ENCODE measurements around the gene HERC3.

Gene HERC3

GRCh38 chr4:88661739-88662138 is 69.5 kb downstream of the HERC3 start:
- no peak for DNase-seq

DNA sequence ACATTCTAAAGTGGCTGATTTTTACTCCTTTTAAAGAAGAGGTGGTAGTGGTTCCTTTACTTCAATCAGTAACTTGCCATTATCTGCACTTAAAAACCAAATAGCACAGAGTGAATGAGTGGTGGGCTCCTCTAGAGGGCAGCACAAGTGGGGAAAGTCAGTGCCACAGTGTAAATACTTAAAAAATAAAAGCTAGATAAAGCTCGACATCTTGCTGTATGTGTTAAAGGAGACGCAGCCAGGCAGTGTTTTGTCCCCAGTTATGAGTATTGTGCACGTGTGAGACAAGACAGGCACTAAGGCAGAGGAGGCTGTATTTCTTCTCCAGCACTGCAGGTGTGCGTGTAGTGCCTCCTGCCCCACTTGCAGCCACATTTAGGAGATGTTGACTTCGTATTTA is 80.7 kb downstream of the HERC3 start:
- no peak for DNase-seq

- DNase-seq, result no peak
Observed at GRCh38 chr4:88673886-88674285, 81.6 kb downstream of the HERC3 start.

DNA sequence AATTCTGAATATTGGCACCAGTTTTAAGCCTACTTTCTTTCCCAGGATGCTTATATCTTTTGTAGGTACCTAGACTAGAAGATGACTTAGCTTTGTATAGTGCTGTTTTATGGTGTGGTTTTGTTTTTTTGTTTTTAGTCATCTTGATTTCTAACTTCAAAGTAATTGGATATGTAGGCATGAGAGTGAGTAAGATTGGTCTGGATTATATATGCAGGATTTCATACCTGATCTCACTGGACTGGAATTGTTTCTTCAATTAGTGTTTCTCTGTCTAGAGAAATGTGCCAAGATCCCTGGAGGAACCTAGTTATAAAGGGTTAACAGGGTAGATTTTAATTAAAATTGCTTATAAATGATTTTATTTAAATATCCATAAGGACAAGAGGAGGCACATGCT is 82.3 kb downstream of the HERC3 start:
- DNase-seq, result no peak

DNA sequence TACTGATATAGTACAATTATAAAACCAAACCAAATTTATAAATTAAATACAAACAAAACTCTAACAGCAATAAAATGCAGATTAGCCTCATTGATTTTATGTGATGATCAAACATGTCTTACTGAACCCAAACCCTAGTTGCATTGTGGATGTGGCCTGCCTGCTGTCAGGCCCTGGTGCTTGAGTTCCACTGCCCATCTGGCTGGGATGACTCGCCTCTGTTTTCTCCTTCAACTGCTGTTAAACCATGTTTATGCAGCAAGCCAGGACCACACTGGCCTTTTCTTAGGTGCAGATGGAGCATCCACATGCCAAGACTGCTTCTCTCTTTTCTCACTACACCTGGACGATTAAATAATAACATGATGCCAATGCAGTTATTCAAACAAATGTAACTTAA is 82.7 kb downstream of the HERC3 start:
- no peak for DNase-seq

GRCh38 chr4:88675543-88675942 is 83.3 kb downstream of the HERC3 start:
- no peak for DNase-seq

DNA sequence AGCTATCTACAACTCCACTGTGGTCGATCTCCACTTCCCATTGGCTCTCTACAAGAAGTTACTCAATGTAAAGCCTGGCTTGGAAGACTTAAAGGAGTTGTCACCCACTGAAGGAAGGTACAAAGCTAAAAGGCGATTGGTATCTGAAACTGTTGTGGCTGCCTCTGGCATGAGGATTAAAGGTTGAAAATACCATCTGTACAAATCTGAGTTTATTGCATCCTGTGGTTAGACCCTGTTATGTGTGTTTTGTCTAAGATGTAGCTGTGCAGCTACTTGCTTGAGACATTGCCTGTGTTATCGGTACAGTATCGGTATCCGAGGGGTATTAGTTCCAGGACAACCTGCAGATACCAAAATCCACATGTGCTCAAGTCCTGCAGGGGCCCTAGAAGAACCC is 88.9 kb downstream of the HERC3 start:
- DNase-seq, result no peak

GRCh38 chr4:88690355-88690754 is 98.1 kb downstream of the HERC3 start:
- DNase-seq, result no peak

- DNase-seq, result no peak
Observed at GRCh38 chr4:88693792-88694191, 101.5 kb downstream of the HERC3 start.

GRCh38 chr4:88696630-88697029 is 104.3 kb downstream of the HERC3 start:
- no peak for DNase-seq

DNA sequence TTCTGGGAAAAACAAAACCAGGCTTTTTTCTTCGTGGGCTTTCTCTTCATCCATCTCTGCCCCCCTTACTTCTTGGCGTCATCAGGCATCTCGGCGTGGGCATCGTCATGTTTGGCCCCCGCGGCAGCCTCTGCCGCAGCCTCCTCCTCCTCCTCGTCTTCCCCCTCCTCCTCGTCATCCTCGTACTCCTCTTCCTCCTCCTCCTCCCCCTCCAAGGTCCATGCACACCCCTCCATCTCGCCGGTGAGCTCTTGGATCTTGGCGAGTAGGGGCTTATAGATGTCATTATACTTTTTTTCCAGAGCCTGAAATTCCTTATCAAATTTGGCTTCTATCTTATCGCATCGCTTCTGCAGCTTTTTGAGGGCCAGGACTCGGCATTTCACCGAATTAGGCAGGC is 104.9 kb downstream of the HERC3 start:
- no peak for DNase-seq

- peak; percentile 41 for DNase-seq
Observed at GRCh38 chr4:88697588-88698329, 105.5 kb downstream of the HERC3 start, which contains the start of gene NAP1L5. Gene NAP1L5, minus strand, starts transcription at chr4:88697829. Its CDS starts 75 bp downstream, at chr4:88697754.

GRCh38 chr4:88698519-88698918 is 106.2 kb downstream of the HERC3 start:
- no peak for DNase-seq

DNA sequence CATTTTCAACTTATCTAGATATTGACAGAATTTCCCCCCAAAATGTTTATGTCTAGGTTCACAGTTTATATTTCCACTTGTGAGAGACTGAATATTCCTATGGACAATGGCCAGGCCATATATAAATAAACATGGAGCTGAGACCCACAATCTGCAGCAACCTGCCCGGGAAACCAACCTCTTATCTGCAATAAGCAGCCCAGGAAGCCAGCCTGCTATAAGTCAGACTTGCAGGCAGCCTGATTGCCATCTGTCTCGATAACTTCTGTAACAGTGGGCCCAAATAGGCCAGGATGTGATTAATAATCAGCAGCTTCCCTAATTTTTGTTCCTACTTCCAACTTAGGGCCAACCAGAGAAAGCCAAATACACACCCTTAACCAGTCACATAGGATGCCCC is 110.5 kb downstream of the HERC3 start:
- no peak for DNase-seq

DNA sequence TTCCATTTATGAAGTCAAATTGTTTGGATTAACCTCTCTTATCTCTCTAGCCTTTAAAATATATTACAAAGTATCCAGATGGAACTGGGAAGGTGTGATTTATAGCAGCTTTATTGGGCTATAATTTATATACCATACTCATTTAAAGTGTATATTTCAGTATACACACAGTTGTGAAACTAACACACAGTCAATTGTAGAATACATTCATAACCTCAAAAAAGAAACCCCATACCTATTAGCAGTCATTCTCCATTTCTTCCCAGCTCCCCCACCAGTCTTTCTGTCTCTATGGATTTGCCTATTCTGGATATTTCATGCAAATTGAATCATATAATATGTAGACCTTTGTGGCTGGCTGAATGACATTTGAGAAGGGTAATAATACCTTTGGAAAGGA is 112.9 kb downstream of the HERC3 start:
- DNase-seq, result no peak

DNA sequence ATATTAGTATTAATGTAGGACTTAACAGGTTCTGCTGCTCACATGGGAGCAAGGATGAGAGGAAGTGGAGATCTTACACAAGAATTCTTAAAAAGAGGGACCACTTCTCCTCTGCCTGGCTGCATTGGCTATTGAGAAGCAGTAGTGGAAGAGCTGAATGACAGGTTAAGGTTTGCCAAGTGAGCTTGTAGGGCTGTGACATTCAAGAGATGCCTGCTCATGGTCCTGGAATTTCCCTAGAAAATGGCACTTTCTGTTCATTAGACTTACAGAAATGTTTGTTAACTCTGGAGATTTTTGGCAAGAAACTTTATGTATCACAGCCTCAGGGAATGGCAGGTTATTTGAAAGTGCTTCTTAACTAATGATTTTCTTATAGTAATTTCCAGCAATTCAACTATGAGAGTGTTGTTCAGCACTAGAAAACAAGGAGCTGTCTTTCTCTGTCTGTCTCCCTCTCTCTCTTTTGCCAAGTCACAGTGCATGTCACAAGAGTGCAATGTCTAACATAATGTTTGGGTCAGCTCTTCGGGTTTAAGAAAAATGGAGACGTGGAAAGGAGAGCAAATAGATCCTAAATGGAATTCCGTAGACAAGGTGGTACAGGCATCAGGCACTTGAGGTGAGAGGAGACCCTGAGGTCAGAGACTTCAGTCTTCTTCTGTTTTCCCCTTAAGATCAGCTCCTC is 113.7 kb downstream of the HERC3 start:
- DNase-seq, result no peak

- DNase-seq, result no peak
Observed at GRCh38 chr4:88706574-88706973, 114.3 kb downstream of the HERC3 start.

DNA sequence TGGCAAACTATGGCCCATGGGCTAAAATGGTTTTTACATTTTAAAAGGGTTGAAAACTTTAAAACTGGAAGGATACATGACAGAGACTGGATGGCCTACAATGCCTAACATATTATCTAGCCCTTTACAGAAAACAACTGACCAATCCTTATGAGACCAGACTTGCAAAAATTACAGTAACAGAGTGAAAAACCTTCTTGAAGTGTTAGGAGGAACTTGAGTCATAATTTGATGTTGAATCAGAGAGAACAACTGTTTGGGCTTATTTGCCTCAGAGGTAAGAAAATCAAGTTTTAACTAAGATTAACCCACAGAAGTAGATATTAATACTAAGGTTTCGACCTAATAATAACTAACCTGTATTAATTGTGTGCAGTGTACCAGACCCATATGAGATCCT is 117.7 kb downstream of the HERC3 start:
- DNase-seq, result no peak

DNA sequence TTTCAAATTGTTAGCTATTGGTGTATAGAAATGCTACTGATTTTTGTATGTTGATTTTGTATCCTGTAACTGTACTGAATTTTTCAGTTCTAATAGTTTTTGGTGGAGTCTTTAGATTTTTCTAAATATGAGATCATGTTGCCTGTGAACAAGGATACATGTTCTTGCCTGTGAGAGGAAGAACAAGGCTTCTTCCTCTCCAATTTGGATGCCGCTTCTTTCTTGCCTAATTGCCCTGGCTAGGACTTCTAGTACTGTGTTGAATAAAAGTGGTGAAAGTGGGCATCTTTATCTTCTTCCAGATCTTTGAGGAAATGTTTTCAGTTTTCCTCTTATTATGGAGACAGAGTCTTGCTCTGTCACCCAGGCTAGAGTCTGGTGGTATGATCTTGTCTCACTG is 121.5 kb downstream of the HERC3 start:
- no peak for DNase-seq

DNA sequence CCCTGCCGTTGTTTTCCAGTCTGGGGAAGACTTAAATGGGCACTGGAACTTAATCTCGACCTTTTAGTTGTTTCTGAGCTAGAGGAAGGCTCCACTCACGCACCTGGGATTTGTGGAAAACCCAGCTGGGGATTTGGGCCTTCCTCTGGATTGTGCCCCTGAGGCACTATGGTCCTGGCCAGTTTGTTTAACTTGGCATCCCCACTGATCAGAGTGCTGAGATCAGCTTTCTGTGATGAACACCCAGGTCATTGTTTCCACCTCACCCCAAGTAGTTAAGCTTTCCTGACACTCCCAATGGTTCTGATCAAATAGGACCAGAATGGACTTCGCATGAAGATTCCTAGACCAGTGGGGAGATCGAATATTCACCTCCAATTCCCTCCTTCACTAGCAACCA is 125.8 kb downstream of the HERC3 start:
- no peak for DNase-seq

GRCh38 chr4:88719381-88719780 is 127.1 kb downstream of the HERC3 start:
- no peak for DNase-seq

DNA sequence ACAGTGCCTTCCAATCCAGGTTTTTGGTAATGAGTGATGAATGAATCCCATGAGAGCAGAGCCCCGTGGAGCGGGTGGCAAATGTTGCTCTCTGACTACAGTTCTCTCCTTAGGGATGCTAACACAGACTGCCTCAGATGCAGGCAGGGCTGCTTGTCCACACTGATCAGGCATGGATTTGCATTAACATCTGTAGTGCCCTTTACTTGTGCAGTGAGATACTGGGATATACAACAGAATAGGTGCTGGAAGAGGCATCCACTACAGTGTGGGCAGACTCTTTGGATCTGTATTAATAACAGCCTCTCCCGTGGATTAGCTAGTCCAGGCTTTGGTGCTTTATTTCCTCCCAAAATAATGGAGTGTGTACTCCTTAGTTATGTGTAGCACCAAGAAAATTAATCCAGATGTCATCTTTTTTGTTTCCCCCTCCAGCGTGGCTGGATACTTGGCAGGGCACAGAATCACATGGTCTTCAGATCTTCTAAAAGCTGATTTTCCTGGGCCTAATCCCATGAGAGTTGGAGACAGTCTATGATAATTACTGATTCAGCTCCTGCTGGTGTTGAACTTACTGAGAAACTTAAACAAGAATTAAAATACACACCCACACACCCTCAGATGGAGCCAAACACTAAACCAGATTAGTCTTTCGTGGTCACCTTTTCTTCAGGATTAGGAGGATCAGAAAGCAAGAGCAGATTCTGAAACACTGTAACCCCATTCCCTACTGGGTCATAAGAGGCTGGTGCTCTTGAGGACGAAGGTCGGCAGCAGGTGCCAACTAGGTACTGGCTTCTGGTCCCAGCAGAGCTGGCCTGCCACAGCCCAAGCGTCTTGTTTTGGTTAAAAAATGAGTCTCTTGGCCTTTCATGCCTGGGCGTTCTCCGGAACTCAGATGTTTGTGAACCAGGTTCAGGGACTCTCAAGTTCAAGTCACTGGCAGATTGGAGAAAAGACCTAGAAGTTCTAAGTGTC is 128.5 kb downstream of the HERC3 start:
- DNase-seq, result no peak

DNA sequence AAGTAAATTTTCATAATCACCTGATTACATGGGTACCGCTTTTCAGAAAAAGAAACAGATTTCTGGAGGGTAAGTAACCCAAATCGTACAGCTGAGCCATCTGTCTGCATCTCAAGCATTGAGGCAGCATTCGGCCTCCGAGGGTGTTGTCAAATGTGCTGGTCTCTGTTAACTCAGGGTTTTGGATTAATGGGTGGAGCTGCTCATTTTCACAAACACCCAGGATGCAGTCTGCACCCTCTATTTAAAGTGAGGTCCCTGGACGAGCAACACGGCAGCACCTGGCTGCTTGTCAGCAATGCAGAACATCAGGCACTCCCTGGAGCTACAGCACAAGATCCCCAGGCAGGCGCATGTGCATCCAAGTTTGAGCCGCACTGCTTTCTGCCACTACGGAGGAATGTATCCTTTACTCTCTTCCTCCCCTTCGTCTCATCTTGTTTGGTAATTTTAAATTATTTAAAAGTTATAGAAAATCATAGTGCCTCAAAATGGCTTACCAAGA is 130.0 kb downstream of the HERC3 start:
- DNase-seq, result no peak
